HepG2 (cell line): ENCODE measurements around the gene NOL4L. TPM values are rescaled to one million over a fixed set of nuclear protein-coding genes. Genes with fewer than 3 reads are reported as not detected.

ENCODE experiments used
- HDAC2 ChIP-seq: sonication (generic); formaldehyde crosslinking; IDR thresholded peaks from 2 replicates; pipeline ENCODE4 v1.4.0; 2020; ENCODE audit warnings: missing genetic modification reagents
- ISL2 ChIP-seq: sonication (generic); formaldehyde crosslinking; IDR thresholded peaks from 2 replicates; pipeline ENCODE4 v1.5.0; 2020; ENCODE audit warnings: missing genetic modification reagents
- KDM6A ChIP-seq: IDR thresholded peaks from 2 replicates; pipeline ENCODE4 v1.6.1; 2016; ENCODE audit warnings: low read depth
- MED1 ChIP-seq: sonication (generic); formaldehyde crosslinking; IDR thresholded peaks from 2 replicates; pipeline ENCODE4 v1.4.0; 2020; ENCODE audit warnings: missing genetic modification reagents
- MTF1 ChIP-seq: sonication (generic); formaldehyde crosslinking; IDR thresholded peaks from 2 replicates; pipeline ENCODE4 v1.5.0; 2020; ENCODE audit warnings: missing genetic modification reagents
- MTF2 ChIP-seq: sonication (generic); formaldehyde crosslinking; IDR thresholded peaks from 2 replicates; pipeline ENCODE4 v1.5.0; 2020; ENCODE audit warnings: missing genetic modification reagents, borderline replicate concordance
- NFKB2 ChIP-seq: sonication (generic); formaldehyde crosslinking; IDR thresholded peaks from 2 replicates; pipeline ENCODE4 v1.4.0; 2020; ENCODE audit warnings: missing genetic modification reagents, borderline replicate concordance
- ONECUT2 ChIP-seq: sonication (generic); formaldehyde crosslinking; IDR thresholded peaks from 2 replicates; pipeline ENCODE4 v1.4.0; 2020; ENCODE audit warnings: missing genetic modification reagents
- SOX5 ChIP-seq: IDR thresholded peaks from 2 replicates; pipeline ENCODE4 v1.6.1; 2016; ENCODE audit warnings: borderline replicate concordance
- ZNF274 ChIP-seq: sonication (generic); formaldehyde crosslinking; IDR thresholded peaks from 2 replicates; pipeline ENCODE4 v1.5.1; 2020; ENCODE audit warnings: mild to moderate bottlenecking, missing genetic modification reagents
- ZNF331 ChIP-seq: sonication (generic); formaldehyde crosslinking; IDR thresholded peaks from 2 replicates; pipeline ENCODE4 v1.4.0; 2020; ENCODE audit warnings: missing genetic modification reagents
- ZNF451 ChIP-seq: sonication (generic); formaldehyde crosslinking; IDR thresholded peaks from 2 replicates; pipeline ENCODE4 v1.5.0; 2020; ENCODE audit warnings: mild to moderate bottlenecking, missing genetic modification reagents
- ZNF746 ChIP-seq: sonication (generic); formaldehyde crosslinking; IDR thresholded peaks from 2 replicates; pipeline ENCODE4 v1.8.0; 2022; ENCODE audit warnings: mild to moderate bottlenecking, missing genetic modification reagents
- polyA plus RNA-seq, 8 experiments: library from polyadenylated mRNA; depleted of rRNA in 3 of 8; stranded (reverse) in 7 of 8; unstranded in 1 of 8; fragments of >200 nt; fragmentation: Illumina TruSeq in 4 of 8; extraction: Trizol in 4 of 8; gene quantifications; 2 replicates each; pipeline versions ENCODE4 v1.2.1 to v1.2.3, GENCODE V29; 2011 to 2016; ENCODE audit warnings: low read depth in 4 of 8, missing spikeins in 1 of 8, mixed read lengths in 1 of 8; ENCODE audit not compliant: insufficient read depth in 1 of 8
- total RNA-seq, 5 experiments: library from RNA; depleted of rRNA; stranded (reverse); fragments of >200 nt; fragmentation: Illumina TruSeq; extraction: Trizol; gene quantifications; 2 replicates each; pipeline ENCODE4 v1.2.3, GENCODE V29; 2016; ENCODE audit warnings: low read depth in 1 of 5
- TF ChIP-seq, protein P1 (sequence below): sonication (generic); formaldehyde crosslinking; IDR thresholded peaks from 2 replicates; pipeline ENCODE4 v1.5.1; 2020; ENCODE audit warnings: missing genetic modification reagents, mild to moderate bottlenecking, borderline replicate concordance
- TF ChIP-seq, protein P2 (sequence below): sonication (generic); formaldehyde crosslinking; IDR thresholded peaks from 2 replicates; pipeline ENCODE4 v1.9.0; 2022; ENCODE audit warnings: low read depth, missing genetic modification reagents
- TF ChIP-seq, protein P3 (sequence below): sonication (generic); formaldehyde crosslinking; IDR thresholded peaks from 2 replicates; pipeline ENCODE4 v1.5.0; 2020; ENCODE audit warnings: missing genetic modification reagents
- TF ChIP-seq, protein P4 (sequence below): conservative IDR thresholded peaks from 2 replicates; pipeline ENCODE4 v1.6.1; 2018; ENCODE audit warnings: missing genetic modification reagents
- TF ChIP-seq, protein P5 (sequence below): sonication (generic); formaldehyde crosslinking; IDR thresholded peaks from 2 replicates; pipeline ENCODE4 v1.8.0; 2022; ENCODE audit warnings: missing genetic modification reagents, mild to moderate bottlenecking, borderline replicate concordance

The NOL4L gene
- total and polyA plus RNA-seq, 2 of the 13 experiments (the other 11 are each of a cell fraction or from before 2014, with no cell fraction given): 16.6 to 35.4 TPM

DNA sequence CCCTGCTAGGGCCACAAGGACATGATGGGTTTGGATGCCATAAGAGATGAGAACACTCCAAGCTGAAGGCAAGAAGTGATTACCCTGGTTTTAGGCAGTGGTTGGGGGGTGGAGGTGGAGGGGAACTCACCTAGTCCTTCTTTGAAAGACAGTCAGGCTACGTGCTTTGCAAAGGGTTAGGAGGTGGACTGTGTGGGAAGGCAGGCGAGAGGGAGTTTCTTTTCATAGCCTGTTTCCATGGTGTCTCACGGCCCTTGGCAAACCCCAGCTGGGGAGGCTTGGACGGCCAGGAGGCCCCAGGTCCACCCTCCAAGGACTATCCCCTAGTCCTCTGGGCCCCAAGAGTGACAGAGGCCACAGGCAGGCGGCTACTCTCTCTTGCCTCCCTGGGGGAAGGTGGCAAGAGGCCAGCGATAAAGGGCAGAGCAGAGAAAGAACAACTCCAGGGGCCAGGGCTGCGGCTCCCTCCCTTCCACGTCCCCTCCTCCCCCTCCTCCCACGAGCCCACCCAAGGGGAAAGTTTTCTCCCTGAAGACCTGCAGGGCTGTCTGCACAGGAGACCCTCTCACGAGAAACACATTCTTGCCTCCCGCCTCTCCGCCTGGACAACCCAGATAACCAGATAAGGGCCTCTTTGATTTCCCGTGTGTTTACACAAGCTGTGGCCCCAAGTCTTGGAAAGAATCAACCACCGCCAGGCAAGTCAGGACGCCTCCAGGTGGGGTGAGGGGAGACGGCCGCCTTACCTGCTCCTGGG lies 74.4 kb downstream of the NOL4L start (continued):
- TF ChIP-seq, protein P1, sequence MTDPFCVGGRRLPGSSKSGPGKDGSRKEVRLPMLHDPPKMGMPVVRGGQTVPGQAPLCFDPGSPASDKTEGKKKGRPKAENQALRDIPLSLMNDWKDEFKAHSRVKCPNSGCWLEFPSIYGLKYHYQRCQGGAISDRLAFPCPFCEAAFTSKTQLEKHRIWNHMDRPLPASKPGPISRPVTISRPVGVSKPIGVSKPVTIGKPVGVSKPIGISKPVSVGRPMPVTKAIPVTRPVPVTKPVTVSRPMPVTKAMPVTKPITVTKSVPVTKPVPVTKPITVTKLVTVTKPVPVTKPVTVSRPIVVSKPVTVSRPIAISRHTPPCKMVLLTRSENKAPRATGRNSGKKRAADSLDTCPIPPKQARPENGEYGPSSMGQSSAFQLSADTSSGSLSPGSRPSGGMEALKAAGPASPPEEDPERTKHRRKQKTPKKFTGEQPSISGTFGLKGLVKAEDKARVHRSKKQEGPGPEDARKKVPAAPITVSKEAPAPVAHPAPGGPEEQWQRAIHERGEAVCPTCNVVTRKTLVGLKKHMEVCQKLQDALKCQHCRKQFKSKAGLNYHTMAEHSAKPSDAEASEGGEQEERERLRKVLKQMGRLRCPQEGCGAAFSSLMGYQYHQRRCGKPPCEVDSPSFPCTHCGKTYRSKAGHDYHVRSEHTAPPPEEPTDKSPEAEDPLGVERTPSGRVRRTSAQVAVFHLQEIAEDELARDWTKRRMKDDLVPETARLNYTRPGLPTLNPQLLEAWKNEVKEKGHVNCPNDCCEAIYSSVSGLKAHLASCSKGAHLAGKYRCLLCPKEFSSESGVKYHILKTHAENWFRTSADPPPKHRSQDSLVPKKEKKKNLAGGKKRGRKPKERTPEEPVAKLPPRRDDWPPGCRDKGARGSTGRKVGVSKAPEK (CRISPR knock-in tag): 0 out of 2 replicates have a peak, but pooled peaks have one; percentile 12
- TF ChIP-seq ZNF331 (CRISPR knock-in tag): 0 out of 2 replicates have a peak, but pooled peaks have one; percentile 38
- 0 out of 2 replicates have a peak, but pooled peaks have one; percentile 24 for TF ChIP-seq NFKB2 (CRISPR knock-in tag)
- no peak for TF ChIP-seq MTF1 (CRISPR knock-in tag)
- TF ChIP-seq SOX5: 0 out of 2 replicates have a peak, but pooled peaks have one; percentile 5
- 0 out of 2 replicates have a peak, but pooled peaks have one; percentile 11 for TF ChIP-seq KDM6A (CRISPR knock-in tag)
- TF ChIP-seq, protein P2, sequence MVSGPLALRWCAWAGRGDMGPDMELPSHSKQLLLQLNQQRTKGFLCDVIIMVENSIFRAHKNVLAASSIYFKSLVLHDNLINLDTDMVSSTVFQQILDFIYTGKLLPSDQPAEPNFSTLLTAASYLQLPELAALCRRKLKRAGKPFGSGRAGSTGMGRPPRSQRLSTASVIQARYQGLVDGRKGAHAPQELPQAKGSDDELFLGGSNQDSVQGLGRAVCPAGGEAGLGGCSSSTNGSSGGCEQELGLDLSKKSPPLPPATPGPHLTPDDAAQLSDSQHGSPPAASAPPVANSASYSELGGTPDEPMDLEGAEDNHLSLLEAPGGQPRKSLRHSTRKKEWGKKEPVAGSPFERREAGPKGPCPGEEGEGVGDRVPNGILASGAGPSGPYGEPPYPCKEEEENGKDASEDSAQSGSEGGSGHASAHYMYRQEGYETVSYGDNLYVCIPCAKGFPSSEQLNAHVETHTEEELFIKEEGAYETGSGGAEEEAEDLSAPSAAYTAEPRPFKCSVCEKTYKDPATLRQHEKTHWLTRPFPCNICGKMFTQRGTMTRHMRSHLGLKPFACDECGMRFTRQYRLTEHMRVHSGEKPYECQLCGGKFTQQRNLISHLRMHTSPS: 0 out of 2 replicates have a peak, but pooled peaks have one; percentile 42
- TF ChIP-seq ONECUT2: peak; percentile 6; the same call in 1 of the 2 replicates
- TF ChIP-seq HDAC2 (CRISPR knock-in tag): peak; percentile 65
- TF ChIP-seq MTF2: no peak
- TF ChIP-seq ZNF451 (CRISPR knock-in tag): peak; percentile 46; the same call in 1 of the 2 replicates
- 0 out of 2 replicates have a peak, but pooled peaks have one; percentile 37 for TF ChIP-seq ZNF746 (CRISPR knock-in tag)
- TF ChIP-seq, protein P3, sequence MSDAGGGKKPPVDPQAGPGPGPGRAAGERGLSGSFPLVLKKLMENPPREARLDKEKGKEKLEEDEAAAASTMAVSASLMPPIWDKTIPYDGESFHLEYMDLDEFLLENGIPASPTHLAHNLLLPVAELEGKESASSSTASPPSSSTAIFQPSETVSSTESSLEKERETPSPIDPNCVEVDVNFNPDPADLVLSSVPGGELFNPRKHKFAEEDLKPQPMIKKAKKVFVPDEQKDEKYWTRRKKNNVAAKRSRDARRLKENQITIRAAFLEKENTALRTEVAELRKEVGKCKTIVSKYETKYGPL (CRISPR knock-in tag): no peak
- 0 out of 2 replicates have a peak, but pooled peaks have one; percentile 29 for TF ChIP-seq ISL2 (CRISPR knock-in tag)
- TF ChIP-seq, protein P4, sequence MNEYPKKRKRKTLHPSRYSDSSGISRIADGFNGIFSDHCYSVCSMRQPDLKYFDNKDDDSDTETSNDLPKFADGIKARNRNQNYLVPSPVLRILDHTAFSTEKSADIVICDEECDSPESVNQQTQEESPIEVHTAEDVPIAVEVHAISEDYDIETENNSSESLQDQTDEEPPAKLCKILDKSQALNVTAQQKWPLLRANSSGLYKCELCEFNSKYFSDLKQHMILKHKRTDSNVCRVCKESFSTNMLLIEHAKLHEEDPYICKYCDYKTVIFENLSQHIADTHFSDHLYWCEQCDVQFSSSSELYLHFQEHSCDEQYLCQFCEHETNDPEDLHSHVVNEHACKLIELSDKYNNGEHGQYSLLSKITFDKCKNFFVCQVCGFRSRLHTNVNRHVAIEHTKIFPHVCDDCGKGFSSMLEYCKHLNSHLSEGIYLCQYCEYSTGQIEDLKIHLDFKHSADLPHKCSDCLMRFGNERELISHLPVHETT: no peak
- TF ChIP-seq, protein P5, sequence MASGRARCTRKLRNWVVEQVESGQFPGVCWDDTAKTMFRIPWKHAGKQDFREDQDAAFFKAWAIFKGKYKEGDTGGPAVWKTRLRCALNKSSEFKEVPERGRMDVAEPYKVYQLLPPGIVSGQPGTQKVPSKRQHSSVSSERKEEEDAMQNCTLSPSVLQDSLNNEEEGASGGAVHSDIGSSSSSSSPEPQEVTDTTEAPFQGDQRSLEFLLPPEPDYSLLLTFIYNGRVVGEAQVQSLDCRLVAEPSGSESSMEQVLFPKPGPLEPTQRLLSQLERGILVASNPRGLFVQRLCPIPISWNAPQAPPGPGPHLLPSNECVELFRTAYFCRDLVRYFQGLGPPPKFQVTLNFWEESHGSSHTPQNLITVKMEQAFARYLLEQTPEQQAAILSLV: 0 out of 2 replicates have a peak, but pooled peaks have one; percentile 3
- 0 out of 2 replicates have a peak, but pooled peaks have one; percentile 46 for TF ChIP-seq ZNF274
- no peak for TF ChIP-seq MED1
